Ureter (tissue), 1 donor: ENCODE measurements around the gene SULT2B1. TPM values are rescaled to one million over a fixed set of nuclear protein-coding genes. Genes with fewer than 3 reads are reported as not detected.

ENCODE experiments used
- DNase-seq: peaks from one replicate; pipeline ENCODE4 v3.0.0-alpha.2; 2020; ENCODE audit warnings: low spot score
- total RNA-seq: library from RNA; stranded (reverse); gene quantifications from one replicate; pipeline ENCODE4 v1.2.4, GENCODE V29; 2023
- donor health status: DM: yes; HTN: yes; CAD: no.

Gene SULT2B1
- total RNA-seq, 1 donor from 2014 or later = 1.6 TPM

GRCh38 chr19:48634424-48635262 lies 82.7 kb downstream of the SULT2B1 start:
- peak; percentile 98 for DNase-seq

GRCh38 chr19:48635263-48635965 lies 83.4 kb downstream of the SULT2B1 start:
- DNase-seq = peak; percentile 82

DNA sequence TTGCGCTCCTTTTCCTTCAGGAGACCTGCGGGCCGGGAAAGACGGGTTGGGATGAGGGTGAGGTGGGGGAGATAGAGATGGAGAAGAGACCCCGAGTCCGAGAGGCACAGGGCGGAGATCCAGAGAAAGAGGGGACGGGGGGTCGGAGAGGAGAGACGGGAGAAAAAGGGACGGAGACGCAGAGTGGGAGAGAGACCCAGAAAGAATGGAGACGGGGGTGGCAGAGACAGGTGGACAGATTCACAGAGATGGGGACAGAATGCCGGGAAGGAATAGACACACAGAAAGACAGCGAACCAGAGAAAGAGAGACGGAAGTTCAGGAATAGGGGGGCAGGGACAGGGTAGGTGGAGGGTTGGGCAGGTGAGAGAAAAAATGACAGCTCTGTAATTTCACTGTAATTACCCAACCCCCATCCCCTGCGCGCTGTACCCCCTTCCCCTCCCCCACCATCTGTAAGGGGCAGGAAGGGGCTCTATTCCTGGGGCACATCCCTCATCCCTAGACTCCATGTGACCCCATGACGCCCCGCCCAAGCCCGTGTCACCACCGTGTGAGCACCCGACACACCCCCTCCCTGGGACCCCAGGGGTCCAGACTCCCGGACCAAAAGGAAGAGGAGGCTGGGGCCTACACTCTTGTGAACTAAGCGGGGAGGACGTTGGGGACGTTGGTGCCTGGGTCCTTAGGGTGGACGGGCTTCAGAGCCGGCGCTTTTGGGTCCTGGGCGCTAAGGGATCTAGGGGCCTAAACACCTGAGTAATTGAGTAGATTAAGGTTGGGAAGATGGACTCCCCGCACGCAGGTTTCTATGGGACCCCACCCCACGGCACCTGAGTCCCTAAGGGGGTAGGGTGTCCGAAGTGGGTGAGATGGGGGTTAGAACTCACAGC lies 84.2 kb downstream of the SULT2B1 start:
- peak; percentile 77 for DNase-seq

GRCh38 chr19:48636859-48637448 lies 85.0 kb downstream of the SULT2B1 start, which contains the start of gene DBP:
Gene DBP (minus strand): TSS chr19:48637379. CDS start chr19:48636994, 385 bp downstream.
- DNase-seq = peak; percentile 78

DNA sequence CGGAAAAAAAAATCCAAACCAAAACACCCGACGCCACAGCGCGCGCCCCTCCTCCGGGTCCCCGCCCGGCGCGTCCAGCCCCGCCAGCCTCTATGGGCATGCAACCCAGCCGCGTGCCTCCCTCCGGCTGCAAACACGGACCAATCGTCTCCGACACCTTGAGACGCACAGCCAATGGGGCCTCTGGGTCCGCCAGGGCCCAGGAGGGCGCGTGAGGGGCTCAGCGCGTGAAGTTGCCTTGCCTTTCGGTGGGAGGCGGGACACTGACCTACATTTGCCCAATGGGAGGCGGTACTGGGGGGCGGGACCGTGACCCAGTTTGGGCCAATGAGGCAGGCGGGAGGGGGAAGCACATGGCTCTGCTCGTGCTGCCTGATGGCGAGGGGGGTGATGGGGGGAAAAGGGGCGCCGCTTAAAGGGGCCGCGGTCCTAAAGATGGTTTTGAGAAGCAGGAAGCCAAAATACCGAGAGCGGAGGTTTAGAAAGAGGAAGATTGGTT lies 85.5 kb downstream of the SULT2B1 start:
- peak; percentile 100 for DNase-seq

GRCh38 chr19:48637948-48638830 lies 86.2 kb downstream of the SULT2B1 start:
- DNase-seq = peak; percentile 92

- DNase-seq = peak; percentile 51
These were observed 86.9 kb downstream of the SULT2B1 start for GRCh38 chr19:48638831-48639381.

- DNase-seq = no peak
These were observed 87.8 kb downstream of the SULT2B1 start for GRCh38 chr19:48639483-48640375.

DNA sequence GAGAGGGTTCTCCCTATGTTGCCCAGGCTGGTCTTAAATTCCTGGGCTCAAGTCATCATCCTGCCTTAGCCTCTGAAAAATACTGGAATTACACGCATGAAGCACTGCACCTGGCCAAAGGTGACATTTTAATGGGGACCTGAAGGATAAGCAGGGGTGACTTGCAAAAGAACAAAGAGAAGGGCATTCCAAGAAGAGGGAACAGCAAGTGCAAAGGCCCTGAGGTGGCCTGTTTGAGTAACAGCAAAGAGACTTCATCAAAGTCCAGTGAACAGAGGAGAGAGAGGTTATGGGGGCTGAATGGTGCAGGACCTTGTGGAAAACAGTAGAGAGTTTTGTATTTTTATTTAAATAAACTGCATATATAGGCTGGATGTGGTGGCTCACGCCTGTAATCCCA lies 89.9 kb downstream of the SULT2B1 start:
- DNase-seq = no peak

- DNase-seq = no peak
These were observed 90.9 kb downstream of the SULT2B1 start for GRCh38 chr19:48642862-48643261.

- no peak for DNase-seq
These were observed 92.4 kb downstream of the SULT2B1 start for GRCh38 chr19:48644355-48644754.

- peak; percentile 82 for DNase-seq
These were observed 93.1 kb downstream of the SULT2B1 start for GRCh38 chr19:48644839-48645619.

GRCh38 chr19:48645620-48646000 lies 93.6 kb downstream of the SULT2B1 start:
- no peak for DNase-seq

DNA sequence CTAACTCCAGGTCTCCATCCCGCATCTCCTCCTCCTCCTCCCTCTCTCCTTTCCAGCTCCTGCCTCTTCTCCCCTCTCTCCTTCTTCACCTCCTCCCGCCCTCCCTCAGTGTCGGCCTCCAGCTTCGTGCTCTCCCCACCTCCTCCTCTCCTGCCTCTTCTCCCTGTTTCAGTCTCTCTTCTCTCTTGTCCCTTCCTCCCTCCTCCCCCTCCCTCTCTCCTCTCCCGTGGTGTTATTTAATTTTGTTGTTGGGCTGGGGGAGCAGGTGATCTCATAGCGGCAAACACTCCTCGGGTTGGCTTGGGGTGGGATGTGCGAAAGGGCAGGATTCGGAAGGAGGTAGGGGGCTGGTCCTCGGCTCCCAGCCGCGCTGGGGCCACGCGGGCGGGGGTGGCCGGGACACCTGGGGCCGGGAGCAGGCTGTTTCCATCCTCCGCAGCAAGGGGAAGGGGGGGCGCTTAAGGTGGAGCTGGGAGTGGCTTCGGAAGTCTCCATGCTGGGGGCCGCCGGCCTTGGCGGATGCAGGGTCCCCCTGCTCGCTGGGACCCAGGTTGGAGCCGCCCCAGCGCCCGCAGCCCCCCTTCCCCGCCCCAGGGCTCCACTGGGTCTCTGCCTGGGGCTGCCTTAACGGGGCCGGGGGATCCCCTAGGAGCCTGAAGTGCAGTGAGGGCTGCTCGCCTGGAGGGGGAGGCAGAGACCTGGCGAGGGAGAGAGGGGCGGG lies 94.2 kb downstream of the SULT2B1 start, which contains the start of gene CA11:
Gene CA11, minus strand, starts transcription at position 187 of the 721 bp plus-strand sequence. CDS start 555 bp downstream, outside the sequence.
- DNase-seq = peak; percentile 93

DNA sequence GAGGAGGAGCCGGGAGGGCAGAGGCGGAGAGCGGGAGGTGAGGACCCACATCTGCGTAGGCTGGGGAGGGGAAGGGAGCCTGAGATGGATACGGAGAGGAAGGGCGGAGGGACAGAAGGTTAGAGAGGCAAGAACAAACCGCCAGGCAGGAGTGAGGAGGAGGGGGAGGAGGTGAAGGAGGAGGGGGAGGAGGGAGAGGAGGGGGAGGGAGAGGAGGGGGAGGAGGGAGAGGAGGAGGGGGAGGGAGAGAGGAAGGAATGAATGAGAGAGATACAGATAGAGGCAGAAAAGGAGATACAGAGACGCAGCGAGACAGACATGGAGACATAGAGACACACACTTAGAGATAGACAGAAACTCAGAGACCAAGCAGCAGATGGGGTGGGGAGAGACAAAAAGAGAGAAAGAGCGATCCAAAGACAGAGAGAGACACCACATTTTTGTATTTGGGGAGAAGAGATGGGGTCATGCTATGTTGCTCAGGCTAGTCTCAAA lies 94.8 kb downstream of the SULT2B1 start:
- DNase-seq = no peak

DNA sequence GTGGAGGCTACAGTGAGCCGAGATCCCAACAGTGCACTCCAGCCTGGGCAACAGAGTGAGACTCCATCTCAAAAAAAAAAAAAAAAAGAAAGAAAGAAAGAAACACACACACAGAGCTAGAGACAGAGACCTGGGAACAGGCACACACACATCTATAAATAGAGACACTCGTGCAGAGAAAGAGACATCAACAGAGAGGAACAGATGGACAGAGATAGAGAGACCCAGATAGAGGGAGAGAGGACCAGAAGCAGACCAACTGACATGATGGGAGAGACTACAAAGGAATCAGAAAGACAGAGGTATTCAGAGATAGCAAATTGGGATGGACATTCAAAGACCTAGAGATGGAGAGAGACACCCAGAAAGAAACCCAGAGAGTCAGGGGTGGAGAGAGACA lies 96.2 kb downstream of the SULT2B1 start:
- no peak for DNase-seq
